Muscle of leg (tissue), 11 donors: Measurements from ENCODE around the gene ARL5C. TPM values are rescaled to one million over a fixed set of nuclear protein-coding genes. Genes with fewer than 3 reads are reported as not detected.

Source experiments
- DNase-seq: peaks from one replicate; pipeline ENCODE4 v3.0.0; 2013
- H3K27ac ChIP-seq: one replicate; pipeline ENCODE4 v1.5.1; 2013; ENCODE audit warnings: mild to moderate bottlenecking, low read length, control low read depth
- H3K27me3 ChIP-seq: one replicate; pipeline ENCODE4 v1.6.1; 2013; ENCODE audit warnings: low read length; ENCODE audit not compliant: control insufficient read depth, insufficient read depth
- H3K36me3 ChIP-seq: one replicate; pipeline ENCODE4 v1.6.1; 2013; ENCODE audit warnings: low read length; ENCODE audit not compliant: control insufficient read depth, insufficient read depth
- H3K4me1 ChIP-seq: one replicate; pipeline ENCODE4 v1.6.1; 2013; ENCODE audit warnings: low read length; ENCODE audit not compliant: control insufficient read depth, insufficient read depth
- H3K4me3 ChIP-seq: one replicate; pipeline ENCODE4 v1.5.1; 2013; ENCODE audit warnings: low read length, control low read depth
- H3K9me3 ChIP-seq: replicated peaks from 2 replicates; pipeline ENCODE4 v1.6.1; 2013; ENCODE audit warnings: low read depth, low read length; ENCODE audit not compliant: control insufficient read depth
- WGBS: methylation state at CpG from one replicate; pipeline ENCODE4 v1.1.5; 2013; ENCODE audit warnings: missing lambda C conversion rate; ENCODE audit not compliant: insufficient coverage; 5-methylcytosine and 5-hydroxymethylcytosine counted together
- polyA plus RNA-seq, 8 donors: library from polyadenylated mRNA; unstranded; fragments of 120-200 nt; gene quantifications; one replicate each; pipeline versions ENCODE4 v1.2.1 to v1.2.3, GENCODE V29; 2013; ENCODE audit warnings: inconsistent platforms in 1 of 8, low replicate concordance in 1 of 8; ENCODE audit not compliant: insufficient read length in 8 of 8, insufficient read depth in 1 of 8
- total RNA-seq: library from RNA; stranded (reverse); fragments of 120-200 nt; gene quantifications from one replicate; pipeline ENCODE4 v1.2.4, GENCODE V29; 2013

ARL5C gene
- total and polyA plus RNA-seq, 9 donors, result 0.24 to 0.53 (median 0.34) TPM; not detected in 3

DNA sequence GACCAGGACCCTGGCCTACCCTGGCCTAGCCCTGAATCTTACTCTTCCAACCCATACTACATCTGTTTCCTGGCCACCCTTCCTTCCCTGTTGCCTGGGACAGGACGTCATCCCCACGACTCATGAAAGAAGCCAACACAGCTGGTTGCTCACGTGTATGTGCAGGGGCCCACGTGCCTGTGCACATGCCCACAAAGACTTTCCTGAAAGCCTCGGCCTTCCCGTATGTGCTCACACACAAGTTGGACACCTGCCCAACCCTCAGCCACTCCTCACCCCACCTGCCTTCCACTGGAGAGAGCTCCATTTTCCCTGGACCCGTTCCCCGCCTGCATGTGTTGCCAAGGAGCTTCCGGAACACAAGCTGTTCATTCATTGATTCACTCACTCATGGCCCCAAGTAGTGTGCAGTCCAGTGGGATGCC is 21.5 kb downstream of the ARL5C start:
- peaks cover 26% of the 10 kb centered on the region for H3K4me1 ChIP-seq

DNA sequence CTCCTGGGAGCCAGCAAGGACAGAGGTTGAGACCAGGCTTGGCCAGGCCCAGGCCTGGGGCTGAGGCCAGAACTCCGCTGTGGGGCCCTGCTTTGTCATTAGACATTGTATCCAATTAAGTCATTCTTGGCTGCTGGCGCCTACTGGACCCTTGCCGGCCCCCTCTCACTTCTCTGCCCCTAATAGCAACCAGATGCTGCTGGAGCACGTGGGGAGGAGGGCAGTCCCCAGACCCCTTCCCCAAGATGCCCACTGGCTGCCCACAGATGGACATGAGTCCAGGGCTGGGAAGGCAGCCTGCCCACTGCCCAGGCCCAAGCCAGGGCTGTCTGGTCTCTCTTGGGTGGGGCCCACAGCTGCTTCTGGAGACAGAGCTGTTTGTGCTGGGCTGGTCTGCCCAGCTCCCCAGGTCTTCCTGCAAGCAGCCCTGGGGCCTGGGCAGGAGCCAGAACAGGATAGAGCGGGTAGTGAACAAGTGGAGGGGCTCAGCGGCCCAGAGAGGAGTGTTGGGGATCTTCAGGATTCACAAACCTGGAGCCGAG is 22.3 kb downstream of the ARL5C start:
- Histone ChIP-seq H3K27ac (peak overlapping the region; percentile 97), H3K9me3 (no peaks in the 10 kb centered on the region), H3K4me3 (no peak overlapping the region), H3K4me1 (peaks cover 24% of the 10 kb centered on the region), H3K36me3 (no peaks in the 10 kb centered on the region), H3K27me3 (no peaks in the 10 kb centered on the region)
- peak; percentile 92 for DNase-seq
- 24% methylated on average over 4 of the region's 7 CpGs for WGBS

More for the DNA sequence above, 21.5 kb downstream of the ARL5C start:
- Histone ChIP-seq H3K27me3 (peaks cover 6% of the 10 kb centered on the region), H3K4me3 (no peak overlapping the region), H3K9me3 (no peaks in the 10 kb centered on the region), H3K27ac (peak overlapping the region; percentile 97), H3K36me3 (no peaks in the 10 kb centered on the region)
- 1% methylated on average over 7 of the region's 9 CpGs for WGBS
- peak; percentile 99 for DNase-seq

DNA sequence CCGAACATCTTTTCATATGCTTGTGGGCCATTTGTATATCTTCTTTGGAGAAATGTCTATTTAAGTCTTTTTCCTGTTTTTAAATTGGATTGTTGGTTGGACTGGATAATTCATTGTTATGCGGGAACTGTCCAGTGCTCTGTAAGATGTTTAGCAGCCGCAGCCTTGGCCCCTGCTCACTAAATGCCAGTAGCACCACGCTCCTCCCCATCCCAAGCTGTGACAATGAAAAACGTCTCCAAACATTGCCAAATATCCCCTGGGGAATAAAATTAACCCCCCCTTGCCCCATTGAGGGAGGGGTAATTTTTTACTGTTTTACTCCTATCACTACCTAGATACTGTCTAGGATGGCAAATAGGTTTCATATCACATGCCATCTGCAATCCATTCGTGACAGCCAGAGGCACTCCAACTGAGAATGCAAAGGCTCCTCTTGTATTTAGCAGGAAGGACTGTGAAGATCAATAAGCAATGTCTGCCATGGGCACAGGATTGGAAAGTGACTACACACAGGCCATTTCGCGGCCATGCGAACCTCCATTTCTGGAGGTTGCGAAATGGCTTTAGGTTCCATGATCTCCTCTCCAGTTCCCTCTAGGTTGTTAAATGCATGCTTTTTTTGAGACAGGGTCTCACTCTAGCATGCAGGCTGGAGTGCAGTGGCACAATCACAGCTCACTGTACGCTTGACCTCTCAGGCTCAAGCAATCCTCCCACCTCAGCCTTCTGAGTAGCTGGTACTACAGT is 23.9 kb downstream of the ARL5C start:
- H3K4me3 ChIP-seq, result no peak overlapping the region
- H3K36me3 ChIP-seq, result no peaks in the 10 kb centered on the region
- H3K27ac ChIP-seq, result no peak overlapping the region
- H3K27me3 ChIP-seq, result peaks cover 3% of the 10 kb centered on the region
- no peak for DNase-seq
- no peaks in the 10 kb centered on the region for H3K9me3 ChIP-seq
- peaks cover 24% of the 10 kb centered on the region for H3K4me1 ChIP-seq
- 82% methylated on average over 6 of the region's 11 CpGs for WGBS

DNA sequence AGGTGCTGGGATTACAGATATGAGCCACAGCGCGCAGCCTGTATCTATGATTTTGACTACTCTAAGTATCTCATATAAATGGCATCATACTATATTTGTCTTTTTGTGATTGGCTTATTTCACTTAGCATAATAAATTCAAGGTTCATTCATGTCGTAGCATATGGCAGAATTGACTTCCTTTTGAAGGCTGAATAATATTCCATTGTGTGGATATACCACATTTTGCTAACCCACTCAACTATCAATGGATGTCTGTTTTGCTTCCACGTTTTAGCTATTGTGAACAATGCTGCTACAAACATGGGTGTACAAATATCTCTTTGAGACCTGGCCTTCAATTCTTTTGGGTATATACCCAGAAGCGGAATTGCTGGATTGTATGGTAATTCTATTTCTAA is 24.7 kb downstream of the ARL5C start:
- H3K4me1 ChIP-seq, result peaks cover 24% of the 10 kb centered on the region
- DNase-seq, result no peak

DNA sequence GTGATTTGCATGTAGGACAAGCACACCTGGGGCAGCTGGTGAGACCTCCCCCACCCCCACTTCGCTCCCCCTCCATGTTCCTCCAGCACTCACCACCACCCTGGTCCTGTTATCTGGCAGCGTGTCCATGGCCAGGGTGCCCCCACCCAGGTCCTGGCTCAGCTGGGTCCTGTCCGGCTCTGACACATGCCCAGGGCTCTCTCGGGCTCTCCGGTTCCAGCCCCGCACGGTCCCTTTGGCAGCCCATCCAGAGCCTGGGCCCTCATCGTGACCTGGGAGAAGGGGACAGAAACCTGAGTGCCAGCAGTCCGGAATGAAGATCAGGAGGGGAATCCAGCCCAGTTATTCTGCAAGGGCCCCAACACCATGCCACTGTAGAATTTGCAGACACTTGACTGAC is 26.4 kb downstream of the ARL5C start:
- 86% methylated on average over 9 of the region's 9 CpGs for WGBS
- no peak overlapping the region for H3K4me3 ChIP-seq
- DNase-seq, result no peak
- no peaks in the 10 kb centered on the region for H3K9me3 ChIP-seq
- H3K27ac ChIP-seq, result no peak overlapping the region
- H3K36me3 ChIP-seq, result no peaks in the 10 kb centered on the region
- H3K27me3 ChIP-seq, result peaks cover 3% of the 10 kb centered on the region
- peaks cover 21% of the 10 kb centered on the region for H3K4me1 ChIP-seq

More for the DNA sequence above, 24.7 kb downstream of the ARL5C start:
- no peak overlapping the region for H3K4me3 ChIP-seq
- H3K27me3 ChIP-seq, result peaks cover 3% of the 10 kb centered on the region
- H3K36me3 ChIP-seq, result no peaks in the 10 kb centered on the region
- H3K27ac ChIP-seq, result no peak overlapping the region
- H3K9me3 ChIP-seq, result no peaks in the 10 kb centered on the region
- no CpG with 5 or more reads among the region's 5 CpGs for WGBS

DNA sequence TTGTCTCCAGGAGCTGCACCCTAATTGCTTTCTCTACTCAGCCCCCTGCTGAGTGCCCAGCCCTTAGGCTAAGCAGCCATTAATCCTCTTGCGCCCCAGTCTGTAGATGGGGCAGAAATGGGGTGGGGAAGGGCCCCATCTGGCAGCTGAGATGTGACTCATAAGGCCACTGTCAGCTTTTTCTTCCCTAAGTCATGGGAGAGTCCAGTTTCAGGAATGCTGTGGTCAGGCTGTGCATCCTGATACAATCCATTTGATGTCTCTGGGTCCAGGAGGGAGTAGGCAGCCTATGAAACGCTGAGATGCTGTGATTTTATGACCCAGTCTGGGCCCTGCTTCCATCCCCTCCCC is 26.8 kb downstream of the ARL5C start:
- Histone ChIP-seq H3K36me3 (no peaks in the 10 kb centered on the region), H3K9me3 (no peaks in the 10 kb centered on the region), H3K27me3 (peaks cover 3% of the 10 kb centered on the region), H3K4me1 (peaks cover 18% of the 10 kb centered on the region), H3K27ac (no peak overlapping the region), H3K4me3 (no peak overlapping the region)
- DNase-seq, result no peak
- 58% methylated on average over 2 of the region's 2 CpGs for WGBS

DNA sequence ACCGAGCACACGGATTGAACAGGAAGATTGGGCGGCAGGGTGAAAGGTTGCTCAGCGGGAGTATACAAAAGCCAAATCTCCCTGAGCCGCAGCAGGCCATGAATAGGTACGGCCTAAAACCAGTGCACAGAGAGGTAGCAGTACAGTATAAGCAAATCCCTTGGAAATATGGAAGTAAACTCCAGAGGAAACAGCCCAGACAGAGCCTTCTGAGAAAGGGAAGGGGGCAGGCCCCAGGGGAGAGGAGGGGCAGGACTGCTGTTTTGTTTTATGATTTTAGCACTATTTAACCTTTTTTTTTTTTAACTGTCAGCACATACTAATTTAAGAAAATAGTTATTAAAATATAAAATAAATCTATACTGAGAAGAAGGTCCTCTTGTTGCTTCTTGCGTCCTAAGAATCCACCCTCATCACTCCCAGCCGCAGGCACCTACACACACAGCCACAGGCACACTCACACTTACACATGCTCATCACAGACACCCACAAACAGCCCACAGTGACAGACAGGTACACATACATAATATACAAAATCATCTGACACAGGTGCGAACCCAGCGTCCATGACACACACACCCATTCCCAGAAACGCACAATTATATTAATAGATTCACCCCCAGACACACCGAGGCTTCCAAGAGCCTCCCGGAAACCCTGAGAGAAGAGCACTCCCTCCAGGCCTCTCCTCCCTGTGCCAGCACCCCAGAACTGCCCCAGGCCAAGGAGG is 27.4 kb downstream of the ARL5C start:
- WGBS, result 80% methylated on average over 12 of the region's 13 CpGs
- no peak for DNase-seq
- Histone ChIP-seq H3K27ac (no peak overlapping the region), H3K4me3 (no peak overlapping the region), H3K9me3 (no peaks in the 10 kb centered on the region), H3K36me3 (no peaks in the 10 kb centered on the region), H3K27me3 (peaks cover 3% of the 10 kb centered on the region), H3K4me1 (peaks cover 12% of the 10 kb centered on the region)

DNA sequence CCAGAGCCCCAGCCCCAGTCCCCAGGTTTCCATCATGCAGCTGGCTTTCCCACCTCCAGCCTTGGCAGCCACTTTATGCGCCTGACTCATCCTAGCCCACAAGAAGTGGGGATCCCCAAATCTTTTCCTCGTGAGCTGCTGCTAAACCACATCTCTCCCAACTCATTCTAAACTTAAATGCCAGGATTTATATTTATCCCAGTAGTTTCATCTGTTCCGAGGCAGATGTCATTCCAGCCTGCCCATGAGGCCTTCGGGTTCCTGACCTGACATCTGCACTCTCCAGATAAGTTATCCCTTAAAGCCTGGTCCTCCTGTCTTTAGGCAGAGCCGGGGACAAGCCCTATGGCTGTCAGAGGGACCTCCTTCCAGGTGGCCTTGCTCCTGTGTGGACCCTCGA is 31.1 kb downstream of the ARL5C start:
- no peak overlapping the region for H3K27ac ChIP-seq

DNA sequence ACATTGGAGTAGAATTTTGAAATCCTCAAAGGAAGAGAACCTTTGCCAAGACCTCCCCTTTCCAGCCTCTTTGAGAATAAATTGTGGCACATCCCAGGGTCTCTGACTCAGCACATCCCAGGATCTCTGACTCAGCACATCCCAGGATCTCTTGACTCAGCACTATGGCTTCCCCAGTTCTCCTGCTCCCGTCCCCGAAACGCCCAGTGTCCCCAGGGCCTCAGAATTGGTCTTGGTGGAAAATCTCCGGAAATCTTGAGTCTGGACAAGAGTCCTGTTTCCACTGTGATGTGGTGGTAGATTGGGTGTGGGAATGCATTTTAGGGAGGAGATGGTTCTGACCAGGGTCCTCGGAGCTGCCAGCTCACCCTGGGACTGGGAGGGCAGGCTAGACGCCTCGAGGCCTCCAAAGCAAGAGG is 33.8 kb downstream of the ARL5C start:
- H3K4me1 ChIP-seq, result peaks cover 17% of the 10 kb centered on the region
- H3K9me3 ChIP-seq, result no peaks in the 10 kb centered on the region
- no peaks in the 10 kb centered on the region for H3K27me3 ChIP-seq
- H3K27ac ChIP-seq, result no peak overlapping the region
- H3K4me3 ChIP-seq, result no peak overlapping the region
- peak; percentile 60 for DNase-seq
- no peaks in the 10 kb centered on the region for H3K36me3 ChIP-seq
- WGBS, result 72% methylated on average over 5 of the region's 7 CpGs

More for the DNA sequence above, 31.1 kb downstream of the ARL5C start:
- Histone ChIP-seq H3K4me1 (peaks cover 17% of the 10 kb centered on the region), H3K9me3 (no peaks in the 10 kb centered on the region), H3K36me3 (no peaks in the 10 kb centered on the region), H3K4me3 (no peak overlapping the region), H3K27me3 (peaks cover 3% of the 10 kb centered on the region)
- WGBS, result 64% methylated on average over 5 of the region's 6 CpGs
- no peak for DNase-seq

DNA sequence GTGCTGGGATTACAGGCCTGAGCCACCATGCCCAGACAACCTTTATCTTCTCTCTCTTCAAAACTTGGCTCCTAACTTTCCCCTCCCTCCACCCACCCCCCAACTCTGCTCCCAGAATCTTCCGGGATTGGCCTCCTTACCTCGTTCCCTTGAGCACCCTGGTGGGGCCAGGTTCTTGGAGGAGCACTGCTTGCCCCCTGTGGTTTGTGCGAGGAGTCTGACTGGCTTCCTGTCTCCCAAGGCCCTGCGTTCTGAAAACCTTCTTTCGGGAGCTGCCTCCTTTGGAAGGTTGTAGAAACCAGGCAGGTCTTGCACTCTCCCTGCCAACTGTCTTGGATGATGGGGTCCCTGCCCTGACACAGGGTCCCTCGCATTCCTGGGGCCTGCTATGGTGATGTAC is 34.3 kb downstream of the ARL5C start:
- WGBS, result 53% methylated on average over 4 of the region's 6 CpGs
- Histone ChIP-seq H3K27me3 (no peaks in the 10 kb centered on the region), H3K4me3 (no peak overlapping the region), H3K36me3 (no peaks in the 10 kb centered on the region), H3K4me1 (peaks cover 17% of the 10 kb centered on the region), H3K9me3 (no peaks in the 10 kb centered on the region), H3K27ac (no peak overlapping the region)
- no peak for DNase-seq
